H9 (cell line): Measurements from ENCODE around the gene XDH. TPM values are rescaled to one million over a fixed set of nuclear protein-coding genes. Genes with fewer than 3 reads are reported as not detected.
A peak's percentile ranks its signal among the peaks of the same experiment; 100 is the strongest.

Experiments used
- DNase-seq: peaks from one replicate; pipeline ENCODE4 v3.0.0-alpha.2; 2017
- H2AFZ ChIP-seq: one replicate; pipeline ENCODE4 v1.6.1; 2013; ENCODE audit warnings: mild to moderate bottlenecking, low read length, control low read depth, moderate library complexity
- H2AK5ac ChIP-seq: 2 replicates; pipeline ENCODE4 v1.6.1; 2013; ENCODE audit warnings: low read length, control low read depth, mixed read lengths; ENCODE audit not compliant: insufficient read length
- H2BK120ac ChIP-seq: one replicate; pipeline ENCODE4 v1.6.1; 2013; ENCODE audit warnings: low read depth, mild to moderate bottlenecking, low read length, control low read depth, inconsistent platforms; ENCODE audit not compliant: poor library complexity, severe bottlenecking
- H2BK12ac ChIP-seq: 2 replicates; pipeline ENCODE4 v1.6.1; 2013; ENCODE audit warnings: low read length, control low read depth, mixed read lengths, low read depth; ENCODE audit not compliant: insufficient read length
- H2BK15ac ChIP-seq: 2 replicates; pipeline ENCODE4 v1.6.1; 2013; ENCODE audit warnings: low read depth, low read length, control low read depth
- H2BK20ac ChIP-seq: one replicate; pipeline ENCODE4 v1.6.1; 2013; ENCODE audit warnings: low read depth, mild to moderate bottlenecking, low read length, control low read depth, inconsistent platforms; ENCODE audit not compliant: poor library complexity, severe bottlenecking
- H2BK5ac ChIP-seq: 2 replicates; pipeline ENCODE4 v1.6.1; 2013; ENCODE audit warnings: low read length, control low read depth, mixed read lengths; ENCODE audit not compliant: insufficient read length
- H3K14ac ChIP-seq: 2 replicates; pipeline ENCODE4 v1.6.1; 2013; ENCODE audit warnings: low read length, control low read depth; ENCODE audit not compliant: insufficient read depth
- H3K18ac ChIP-seq: 2 replicates; pipeline ENCODE4 v1.6.1; 2013; ENCODE audit warnings: low read depth, mild to moderate bottlenecking, mixed read lengths, low read length, control low read depth; ENCODE audit not compliant: insufficient read length
- H3K23ac ChIP-seq: 2 replicates; pipeline ENCODE4 v1.6.1; 2013; ENCODE audit warnings: low read length, control low read depth, mixed read lengths, low read depth; ENCODE audit not compliant: insufficient read length
- H3K23me2 ChIP-seq: 2 replicates; pipeline ENCODE4 v1.6.1; 2013; ENCODE audit warnings: low read depth, mild to moderate bottlenecking, mixed read lengths, low read length, control low read depth; ENCODE audit not compliant: insufficient read length, poor library complexity, severe bottlenecking
- H3K27ac ChIP-seq: 2 replicates; pipeline ENCODE4 v1.5.1; 2013; ENCODE audit warnings: low read length, control low read depth, mixed read lengths, low read depth; ENCODE audit not compliant: insufficient read length
- H3K27me3 ChIP-seq: 2 replicates; pipeline ENCODE4 v1.6.1; 2013; ENCODE audit warnings: low read length, control low read depth, inconsistent platforms; ENCODE audit not compliant: insufficient read depth
- H3K4ac ChIP-seq: 2 replicates; pipeline ENCODE4 v1.6.1; 2013; ENCODE audit warnings: low read depth, mild to moderate bottlenecking, control low read depth, inconsistent platforms, low read length, moderate library complexity
- H3K4me1 ChIP-seq: 2 replicates; pipeline ENCODE4 v1.6.1; 2013; ENCODE audit warnings: low read length, control low read depth, inconsistent platforms; ENCODE audit not compliant: insufficient read depth
- H3K4me2 ChIP-seq: 2 replicates; pipeline ENCODE4 v1.6.1; 2013; ENCODE audit warnings: low read length, control low read depth, mixed read lengths; ENCODE audit not compliant: insufficient read length, insufficient read depth
- H3K56ac ChIP-seq: 2 replicates; pipeline ENCODE4 v1.6.1; 2013; ENCODE audit warnings: low read depth, mild to moderate bottlenecking, mixed read lengths, low read length, control low read depth; ENCODE audit not compliant: insufficient read length
- H3K79me1 ChIP-seq: 2 replicates; pipeline ENCODE4 v1.6.1; 2013; ENCODE audit warnings: low read depth, mild to moderate bottlenecking, moderate library complexity, low read length, control low read depth, inconsistent platforms; ENCODE audit not compliant: insufficient read depth, poor library complexity, severe bottlenecking
- H3K79me2 ChIP-seq: 2 replicates; pipeline ENCODE4 v1.6.1; 2013; ENCODE audit warnings: low read length, control low read depth, inconsistent platforms; ENCODE audit not compliant: insufficient read depth
- H3K9ac ChIP-seq: 2 replicates; pipeline ENCODE4 v1.6.1; 2013; ENCODE audit warnings: low read length, control low read depth, mixed read lengths; ENCODE audit not compliant: insufficient read length; ENCODE audit errors: extremely low read depth
- H3K9me3 ChIP-seq: one replicate; pipeline ENCODE4 v1.6.1; 2013; ENCODE audit warnings: low read depth, low read length, inconsistent platforms; ENCODE audit not compliant: control insufficient read depth
- H3T11ph ChIP-seq: one replicate; pipeline ENCODE4 v1.6.1; 2013; ENCODE audit warnings: mild to moderate bottlenecking, low read length, control low read depth, inconsistent platforms
- H4K20me1 ChIP-seq: one replicate; pipeline ENCODE4 v1.6.1; 2013; ENCODE audit not compliant: control insufficient read depth, insufficient read length, insufficient read depth
- H4K5ac ChIP-seq: 2 replicates; pipeline ENCODE4 v1.6.1; 2013; ENCODE audit warnings: low read depth, mild to moderate bottlenecking, mixed read lengths, low read length, control low read depth; ENCODE audit not compliant: insufficient read length
- H4K8ac ChIP-seq: replicated peaks from 2 replicates; pipeline ENCODE4 v1.6.1; 2013; ENCODE audit warnings: low read length, control low read depth, mixed read lengths, low read depth; ENCODE audit not compliant: insufficient read length
- H4K91ac ChIP-seq: 2 replicates; pipeline ENCODE4 v1.6.1; 2013; ENCODE audit warnings: low read depth, mild to moderate bottlenecking, moderate library complexity, mixed read lengths, low read length, control low read depth; ENCODE audit not compliant: insufficient read length
- H3K27ac Mint-ChIP-seq, 3 experiments: 2 replicates in 2 of 3; 3 replicates in 1 of 3; pipeline ENCODE4 v1.8.0; 2020 to 2021; ENCODE audit warnings: mixed read lengths in 3 of 3, mild to moderate bottlenecking in 1 of 3, moderate library complexity in 1 of 3
- H3K27me3 Mint-ChIP-seq: 2 replicates; pipeline ENCODE4 v1.8.0; 2021; ENCODE audit warnings: low read depth, mild to moderate bottlenecking, moderate library complexity, mixed read lengths
- H3K36me3 Mint-ChIP-seq, 3 experiments: 2 replicates in 2 of 3; 3 replicates in 1 of 3; pipeline ENCODE4 v1.8.0; 2020 to 2021; ENCODE audit warnings: low read depth in 3 of 3, mixed read lengths in 3 of 3; ENCODE audit not compliant: insufficient read depth in 1 of 3
- H3K4me1 Mint-ChIP-seq, 2 experiments: 2 replicates each; pipeline ENCODE4 v1.8.0; 2020; ENCODE audit warnings: mixed read lengths in 2 of 2
- H3K4me3 Mint-ChIP-seq, 2 experiments: 2 replicates in 1 of 2; 3 replicates in 1 of 2; pipeline ENCODE4 v1.8.0; 2020 to 2021; ENCODE audit warnings: mild to moderate bottlenecking in 2 of 2, mixed read lengths in 2 of 2, moderate library complexity in 1 of 2
- H3K9me3 Mint-ChIP-seq, 2 experiments: 2 replicates in 1 of 2; 3 replicates in 1 of 2; pipeline ENCODE4 v1.8.0; 2020; ENCODE audit warnings: mild to moderate bottlenecking in 2 of 2, mixed read lengths in 2 of 2, moderate library complexity in 1 of 2
- CTCF ChIP-seq: fragments of 200-600 bp; sonication (generic); conservative IDR thresholded peaks from 3 replicates; pipeline ENCODE4 v1.8.0; 2021; ENCODE audit warnings: antibody characterized with exemption, mild to moderate bottlenecking
- total RNA-seq: library from RNA; stranded (reverse); gene quantifications from 2 replicates; pipeline ENCODE4 v1.2.1, GENCODE V29; 2021

Gene XDH
- total RNA-seq, 1 experiment from 2014 or later = 1.4 TPM

GRCh38 chr2:31300309-31300708, 114.2 kb downstream of the XDH start:
- H3T11ph ChIP-seq = no peak overlapping the region
- H3K9me3 ChIP-seq = no peaks in the 10 kb centered on the region
- no peak overlapping the region for H2BK120ac ChIP-seq
- H3K79me1 ChIP-seq = no peaks in the 10 kb centered on the region
- H2BK5ac ChIP-seq = no peak overlapping the region
- H3K36me3 Mint-ChIP-seq = no peaks in the 10 kb centered on the region
- H2BK15ac ChIP-seq = no peak overlapping the region
- no peak overlapping the region for H2BK12ac ChIP-seq
- H3K23me2 ChIP-seq = no peaks in the 10 kb centered on the region
- H4K20me1 ChIP-seq = no peaks in the 10 kb centered on the region
- peaks cover 24 to 29% of the 10 kb centered on the region in 2 experiments for H3K4me1 Mint-ChIP-seq
- H4K8ac ChIP-seq = no peak overlapping the region
- H3K9ac ChIP-seq = no peak overlapping the region
- no peak overlapping the region for H3K23ac ChIP-seq
- H2BK20ac ChIP-seq = no peak overlapping the region
- H3K4me1 ChIP-seq = no peaks in the 10 kb centered on the region; the same call in 1 of the 2 replicates
- H3K27ac Mint-ChIP-seq = peak overlapping the region in 1 of 3 experiments; percentile 25; a peak in 3 of 7 replicates
- no peaks in the 10 kb centered on the region for H3K9me3 Mint-ChIP-seq
- H3K4me2 ChIP-seq = no peak overlapping the region
- H3K4ac ChIP-seq = no peak overlapping the region
- H4K91ac ChIP-seq = no peak overlapping the region
- H2AFZ ChIP-seq = no peak overlapping the region
- no peak overlapping the region for H3K56ac ChIP-seq
- no peak for TF ChIP-seq CTCF
- no peaks in the 10 kb centered on the region for H3K79me2 ChIP-seq
- H3K4me3 Mint-ChIP-seq = no peak overlapping the region
- DNase-seq = no peak
- H3K27ac ChIP-seq = no peak overlapping the region
- no peak overlapping the region for H4K5ac ChIP-seq
- H3K27me3 ChIP-seq = no peaks in the 10 kb centered on the region
- H2AK5ac ChIP-seq = no peak overlapping the region
- H3K27me3 Mint-ChIP-seq = no peaks in the 10 kb centered on the region
- H3K14ac ChIP-seq = no peak overlapping the region
- no peak overlapping the region for H3K18ac ChIP-seq
